ENCODE data around the gene ITPR3.

ITPR3 gene

DNA sequence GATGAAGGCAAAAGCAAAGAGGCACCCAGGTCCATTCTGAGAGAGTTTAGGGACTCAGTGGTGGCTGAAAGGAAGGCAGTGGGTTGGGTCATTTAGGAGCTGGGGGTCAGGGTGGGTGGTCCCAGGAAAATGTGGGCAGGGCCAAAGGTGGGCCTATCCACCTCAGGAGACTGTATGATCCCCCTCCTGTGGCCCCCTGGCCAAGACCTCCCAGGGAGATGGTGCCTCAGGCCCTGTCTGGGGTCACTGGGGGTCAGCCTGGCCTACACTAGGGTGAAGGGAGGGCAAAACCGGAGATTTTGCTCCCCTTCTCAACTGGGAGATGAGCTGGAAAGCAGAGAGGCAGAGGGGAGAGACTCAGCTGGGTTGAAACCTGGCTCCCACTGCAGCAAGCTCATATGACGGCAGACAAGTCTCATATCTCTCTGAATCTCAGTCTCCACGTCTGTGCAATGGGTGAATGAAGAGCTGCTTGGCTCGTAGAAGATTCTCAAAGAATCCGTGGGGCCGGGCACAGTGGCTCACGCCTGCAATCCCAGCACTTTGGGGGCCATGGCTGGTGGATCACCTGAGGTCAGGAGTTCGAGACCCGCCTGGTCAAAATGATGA, 29.6 kb upstream of the ITPR3 start:
- DNase-seq: no peak

DNA sequence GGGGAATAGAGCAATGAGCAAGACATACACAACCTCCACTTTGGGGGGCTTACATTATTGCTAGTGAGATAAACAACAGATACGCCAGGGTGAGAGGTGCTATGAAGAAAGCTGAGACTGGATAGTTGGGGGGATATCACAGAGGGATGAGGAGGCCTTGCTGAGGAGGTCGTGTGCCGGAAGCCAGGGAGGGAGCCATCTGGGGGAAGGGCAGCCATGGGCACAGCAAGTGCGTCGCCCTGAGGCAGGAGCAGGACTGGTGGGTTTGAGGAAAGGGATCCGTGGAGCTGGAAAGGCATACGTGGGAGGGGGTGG, 28.9 kb upstream of the ITPR3 start:
- no peak for DNase-seq

DNA sequence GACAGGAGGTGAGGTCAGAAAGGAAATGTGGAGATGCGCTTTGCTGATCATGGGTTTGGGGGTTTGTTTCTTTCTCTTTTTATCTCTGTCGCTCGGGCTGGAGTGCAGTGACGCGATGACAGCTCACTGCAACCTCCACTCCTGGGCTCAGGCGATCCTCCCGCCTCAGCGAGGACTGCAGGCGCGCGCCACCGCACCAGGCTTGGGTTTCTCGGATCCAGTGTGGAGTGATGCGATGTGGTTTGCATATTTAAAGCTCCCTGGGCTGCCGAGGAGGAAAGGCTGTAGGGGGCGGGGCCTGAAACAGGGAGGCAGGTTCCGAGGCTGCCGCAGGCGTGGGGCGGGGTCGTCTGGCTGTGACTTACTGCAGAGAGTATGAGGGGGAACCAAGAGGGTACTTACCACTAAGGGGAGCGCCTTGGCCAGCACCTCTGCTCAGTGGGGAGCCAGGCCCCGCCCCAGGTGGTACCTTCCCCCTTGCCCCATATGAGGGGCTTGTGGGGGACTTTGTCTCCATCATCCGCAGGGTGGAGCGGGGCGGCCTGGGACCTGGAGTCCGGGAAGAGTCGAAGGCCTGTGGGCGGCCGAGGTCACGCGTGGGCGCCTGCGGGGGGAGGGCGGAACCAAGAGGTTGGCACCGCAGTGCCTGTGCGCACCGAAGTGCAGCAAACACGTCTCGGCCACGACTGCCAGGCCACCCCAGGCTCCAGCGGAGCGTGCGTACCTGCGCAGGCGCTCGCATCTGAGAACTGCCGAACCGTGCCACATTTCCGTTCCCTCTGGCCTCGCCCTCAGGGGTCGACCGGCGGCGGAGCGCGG, 28.3 kb upstream of the ITPR3 start:
- DNase-seq: peak in 4 of 5 experiments; percentile 20 to 69 (median 34)

DNA sequence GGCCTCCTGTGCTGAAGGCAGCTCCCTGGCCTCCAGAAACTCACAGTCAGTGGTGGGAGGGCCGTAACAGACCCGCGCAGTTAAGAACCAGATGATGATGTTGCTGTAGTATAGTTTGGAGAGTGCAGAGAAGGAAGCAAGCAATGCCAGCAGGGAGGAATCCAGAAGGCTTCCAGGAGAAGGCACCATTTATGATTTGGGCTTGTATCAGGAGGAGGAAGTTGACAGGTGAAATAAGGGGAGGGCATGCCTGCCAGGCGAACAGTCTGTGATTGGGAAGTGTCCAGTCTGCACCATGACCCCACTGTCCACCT, 27.8 kb upstream of the ITPR3 start:
- no peak for DNase-seq

DNA sequence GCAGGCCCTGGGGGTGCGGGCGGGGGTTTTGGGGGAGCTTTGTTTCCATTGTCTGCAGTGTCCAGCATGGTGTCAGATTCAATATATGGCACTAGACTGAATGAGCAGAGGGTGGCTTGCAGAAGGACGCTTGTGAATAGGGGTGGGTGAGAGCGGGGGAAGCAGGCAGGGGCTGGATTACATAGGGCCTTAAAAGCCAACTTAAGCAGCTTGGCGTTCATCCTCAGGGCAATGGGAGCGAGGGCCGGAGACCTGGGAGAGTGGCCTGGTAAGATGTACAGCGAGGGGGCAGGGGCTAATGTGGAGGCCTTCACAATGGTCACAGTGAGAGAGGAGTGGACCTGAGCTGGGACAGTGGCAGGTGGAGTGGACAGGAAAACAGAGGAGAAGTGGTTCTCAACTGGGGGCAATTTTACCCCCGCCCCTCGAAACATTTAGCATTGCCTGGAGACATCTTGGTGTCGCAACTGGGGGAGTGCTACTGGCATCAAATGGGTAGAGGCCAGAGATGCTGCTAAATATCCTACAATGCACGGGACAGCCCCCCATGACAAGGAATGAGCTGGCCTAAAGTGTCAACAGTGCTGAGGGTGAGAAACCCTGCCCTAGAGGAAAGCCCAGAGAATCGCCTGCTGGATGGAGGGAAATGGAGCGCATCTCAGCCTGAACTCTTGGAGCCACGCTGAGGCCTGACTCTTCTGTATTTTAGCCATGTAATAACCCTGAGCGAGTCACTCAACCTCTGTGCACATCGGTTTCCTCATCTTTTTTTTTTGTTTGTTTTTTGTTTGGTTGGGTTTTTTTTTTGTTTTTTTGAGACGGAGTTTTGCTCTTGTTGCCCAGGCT, 25.9 kb upstream of the ITPR3 start:
- no peak for DNase-seq

DNA sequence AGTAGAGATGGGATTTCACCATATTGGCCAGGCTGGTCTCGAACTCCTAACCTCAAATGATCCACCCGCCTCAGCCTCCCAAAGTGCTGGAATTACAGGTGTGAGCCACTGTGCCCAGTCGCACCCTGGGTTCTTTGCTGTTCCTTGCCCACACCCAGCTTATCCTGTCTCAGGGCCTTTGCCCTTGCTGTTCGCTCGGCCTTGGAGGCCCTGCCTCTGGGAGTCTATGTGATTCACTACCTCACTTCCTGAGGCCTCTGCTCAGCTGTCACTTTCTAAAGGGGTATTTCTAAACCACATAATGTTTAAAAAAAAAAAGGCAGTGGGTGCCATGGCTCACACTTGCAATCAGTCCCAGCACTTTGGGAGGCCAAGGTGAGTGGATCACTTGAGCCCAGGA, 24.2 kb upstream of the ITPR3 start:
- DNase-seq: peak in 2 of 5 experiments; percentile 29 to 37

DNA sequence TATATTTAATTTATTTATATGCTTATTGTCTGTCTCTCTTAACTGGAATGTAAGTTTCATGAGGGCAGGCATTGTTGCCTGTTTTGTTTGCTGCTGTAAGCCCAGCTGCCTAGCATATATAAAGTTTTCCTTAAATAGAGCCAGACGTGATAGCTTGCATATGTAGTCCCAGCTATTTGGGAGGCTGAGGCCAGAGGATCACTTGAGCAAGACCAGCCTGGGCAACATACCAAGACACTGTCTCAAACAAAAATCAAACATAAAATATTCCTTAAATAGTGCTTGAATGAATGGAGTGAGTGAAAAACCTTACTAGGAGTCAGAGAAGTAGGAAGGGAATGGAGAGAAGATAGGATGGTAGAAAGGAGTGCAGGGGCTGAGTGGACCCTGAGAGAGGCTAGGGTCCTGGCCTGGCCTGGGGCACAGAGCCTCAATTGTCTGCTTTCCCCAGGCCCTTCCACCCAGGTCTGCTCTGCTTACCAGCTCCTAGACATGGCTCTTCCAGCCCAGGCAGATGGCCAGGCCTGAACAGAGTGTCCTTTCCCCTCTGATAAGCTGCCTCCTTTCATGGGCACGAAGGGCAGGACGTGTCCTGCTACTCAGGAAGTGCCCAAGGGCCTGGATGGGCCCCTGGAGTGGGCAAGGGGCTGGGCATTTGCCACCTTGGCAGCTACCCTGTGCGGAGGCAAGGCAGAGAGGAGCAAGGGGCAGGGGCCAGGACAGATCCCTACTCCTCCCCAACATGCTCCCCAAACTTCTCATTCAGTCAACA, 23.4 kb upstream of the ITPR3 start:
- no peak for DNase-seq

DNA sequence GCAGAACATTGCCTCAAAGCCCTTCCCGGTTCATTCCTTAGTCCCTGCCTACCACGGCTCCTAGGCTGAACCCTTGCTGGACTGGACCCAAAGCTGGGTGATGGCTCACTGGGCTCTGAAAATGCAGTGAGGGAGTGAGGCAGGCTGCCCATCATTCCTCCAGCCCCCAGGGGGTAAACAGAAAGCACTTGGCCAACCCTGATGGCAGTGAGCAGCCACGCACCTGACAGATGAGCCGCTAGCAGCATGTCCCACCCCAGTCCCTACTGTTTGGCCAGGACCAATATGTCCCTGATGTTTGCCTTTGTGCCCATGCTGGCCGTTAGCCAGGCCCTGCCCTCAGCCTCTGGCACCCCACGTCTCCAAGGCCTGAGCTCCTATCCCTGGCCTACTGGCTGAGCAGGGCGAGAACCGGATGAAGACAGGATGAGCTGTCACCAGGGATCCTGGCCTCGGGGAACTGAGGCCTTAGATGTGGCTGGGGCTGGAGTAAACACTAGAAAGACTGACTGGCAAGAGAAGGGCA, 21.6 kb upstream of the ITPR3 start:
- no peak for DNase-seq

DNA sequence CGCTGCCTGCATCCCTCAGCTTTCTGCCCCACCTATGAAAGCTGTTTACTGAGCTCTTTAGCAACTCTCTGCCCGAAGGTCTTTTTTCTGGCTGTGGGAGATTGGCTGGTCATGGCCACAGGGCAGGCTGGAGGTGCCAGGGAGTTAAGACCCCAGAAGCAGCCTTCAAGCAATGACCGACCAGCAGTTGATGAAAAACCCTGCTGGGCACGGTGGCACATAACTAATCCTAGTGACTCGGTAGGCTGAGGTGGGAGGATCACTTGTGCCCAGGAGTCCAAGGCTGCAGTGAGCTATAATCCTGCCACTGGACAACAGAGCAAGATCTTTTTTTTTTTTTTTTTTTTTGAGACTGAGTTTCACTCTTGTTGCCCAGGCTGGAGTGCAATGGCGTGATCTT, 20.4 kb upstream of the ITPR3 start:
- no peak for DNase-seq

DNA sequence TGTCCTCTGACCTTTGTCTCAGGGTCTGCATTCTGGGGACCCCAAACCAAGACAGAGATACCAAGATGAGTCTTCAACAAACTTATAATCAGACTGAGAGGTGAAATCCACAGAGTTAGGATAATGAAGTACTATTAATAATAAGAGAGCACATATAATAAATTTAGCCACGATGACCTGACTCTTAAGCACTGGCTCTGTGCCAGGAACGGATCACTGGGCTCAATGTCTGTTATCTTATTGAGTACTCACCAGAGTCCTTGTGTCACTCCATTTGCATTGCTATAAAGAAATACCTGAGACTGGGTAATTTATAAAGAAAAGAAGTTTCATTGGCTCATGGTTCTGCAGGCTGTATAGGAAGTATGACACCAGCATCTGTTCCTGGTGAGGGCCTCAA, 18.9 kb upstream of the ITPR3 start:
- DNase-seq: no peak

DNA sequence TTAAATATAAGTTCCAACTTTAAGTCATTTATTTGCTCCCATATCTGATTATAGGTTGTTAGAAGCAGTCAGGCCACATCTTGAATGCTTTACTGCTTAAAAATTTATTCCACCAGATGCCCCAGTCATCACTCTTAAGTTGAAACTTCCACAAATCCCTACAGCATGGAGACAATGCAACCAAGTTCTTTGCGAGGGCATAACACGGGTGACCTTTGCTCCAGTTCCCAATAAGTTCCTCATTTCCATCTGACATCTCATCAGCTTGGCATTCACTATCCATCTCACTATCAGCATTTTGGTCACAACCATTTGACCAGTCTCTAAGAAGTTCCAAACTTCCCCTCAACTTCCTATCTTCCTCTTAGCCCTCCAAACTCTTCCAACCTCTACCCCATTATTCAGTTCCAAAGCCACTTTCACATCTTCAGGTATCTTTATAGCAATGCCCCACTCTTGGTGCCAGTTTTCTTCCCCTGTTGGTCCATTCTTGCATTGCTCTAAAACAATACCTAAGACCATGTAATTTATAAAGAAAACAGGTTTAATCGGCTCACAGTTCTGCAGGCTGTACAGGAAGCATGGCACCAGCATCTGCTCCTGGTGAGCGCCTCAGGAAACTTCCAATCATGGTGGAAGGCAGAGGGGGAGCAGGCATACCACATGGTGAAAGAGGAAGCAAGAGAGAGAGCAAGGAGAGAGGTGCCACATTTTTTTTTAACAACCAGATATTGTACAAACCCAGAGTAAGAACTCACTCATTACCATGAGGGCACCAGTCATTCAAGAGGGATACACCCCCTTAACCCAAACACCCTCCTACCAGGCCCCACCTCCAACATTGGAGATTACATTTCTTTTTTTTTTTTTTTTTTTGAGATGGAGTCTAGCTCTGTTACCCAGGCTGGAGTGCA, 15.9 kb upstream of the ITPR3 start:
- no peak for DNase-seq

DNA sequence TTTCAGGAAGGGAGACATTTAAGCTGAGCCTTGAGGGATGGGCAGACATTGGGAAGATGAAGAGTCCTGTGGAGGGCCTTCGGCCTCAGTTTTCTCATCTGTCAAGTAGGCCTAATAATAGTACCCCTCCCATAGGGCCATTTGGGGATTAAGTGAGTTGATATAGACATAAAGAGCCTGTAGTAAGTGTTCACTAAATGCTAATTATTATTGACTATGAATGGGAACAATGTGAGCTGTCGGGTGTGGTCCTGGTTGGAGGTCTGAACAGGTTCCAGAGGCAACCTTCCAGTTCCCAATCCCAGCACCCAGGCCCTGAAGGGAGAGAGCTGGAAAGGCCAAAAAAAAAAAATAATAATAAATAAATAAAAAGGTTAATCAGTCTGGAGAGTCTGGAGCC, 14.5 kb upstream of the ITPR3 start:
- no peak for DNase-seq

DNA sequence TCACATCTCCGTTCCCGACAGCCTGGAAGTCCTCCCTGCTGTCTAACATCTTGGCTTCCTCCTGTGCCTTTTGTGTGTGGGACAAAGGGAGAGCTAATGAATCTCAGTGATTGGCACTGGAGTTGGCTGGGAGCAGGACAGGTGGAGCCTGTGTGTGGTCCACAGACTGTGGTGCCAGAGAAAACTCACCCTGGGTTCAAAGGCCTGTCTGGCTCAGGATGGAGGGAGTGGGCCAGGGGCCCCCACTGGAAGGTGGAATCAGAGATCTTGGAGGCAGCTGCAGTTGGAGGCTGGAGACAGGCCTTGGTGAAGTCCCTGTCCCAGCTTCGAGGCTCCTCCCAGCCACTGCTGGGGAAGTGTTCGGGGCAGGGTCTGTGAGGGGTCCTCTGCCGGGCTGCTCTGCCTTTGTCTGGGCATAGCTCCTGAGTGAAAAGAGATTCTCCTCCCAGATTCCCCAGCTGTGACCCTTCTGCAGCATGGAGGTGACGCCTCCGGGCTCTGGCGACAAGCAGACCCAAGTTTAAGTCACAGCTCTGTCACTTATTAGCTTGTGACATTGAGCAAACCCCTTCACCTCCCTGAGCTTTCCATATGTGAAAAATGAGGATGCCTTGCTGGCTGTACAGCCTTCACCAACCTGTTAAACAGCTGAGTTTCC, 13.9 kb upstream of the ITPR3 start:
- no peak for DNase-seq

DNA sequence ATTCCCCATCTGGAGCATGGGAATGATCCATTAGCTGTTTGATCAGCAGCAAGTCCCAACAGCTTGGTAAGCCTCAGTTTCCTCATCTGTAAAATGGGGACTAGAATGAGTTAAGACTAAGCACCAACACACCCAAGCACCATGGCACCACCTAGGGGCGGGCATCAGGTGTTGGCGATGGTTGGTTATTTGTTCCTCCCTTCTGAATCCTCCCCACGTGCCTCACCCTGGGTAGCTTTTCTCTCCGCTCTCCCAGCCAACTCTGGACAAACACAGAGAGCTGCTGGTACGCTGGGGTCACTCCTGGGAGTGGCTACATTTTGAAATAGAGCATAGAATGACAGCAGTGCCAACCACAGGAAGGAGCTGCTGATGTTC, 13.3 kb upstream of the ITPR3 start:
- peak in 3 of 5 experiments; percentile 16 to 74 (median 27) for DNase-seq

DNA sequence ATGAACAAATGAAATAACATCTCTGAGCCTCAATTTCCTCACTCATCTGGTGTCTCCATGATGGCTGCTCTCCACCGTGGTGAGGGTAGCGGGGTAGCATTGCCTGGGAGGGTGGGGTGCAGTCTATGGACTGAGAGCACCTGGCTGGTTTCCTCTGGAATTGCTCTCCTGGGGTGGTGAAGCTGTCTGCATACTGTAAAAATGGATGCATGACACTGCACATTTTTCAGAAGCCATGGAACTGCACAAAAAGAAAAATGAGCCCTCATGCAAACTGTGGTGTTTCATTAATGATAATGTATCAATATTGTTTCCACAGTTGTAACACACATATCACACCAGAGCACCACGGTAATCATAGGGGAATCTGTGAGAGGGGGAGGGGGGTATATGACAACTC, 12.1 kb upstream of the ITPR3 start:
- no peak for DNase-seq

DNA sequence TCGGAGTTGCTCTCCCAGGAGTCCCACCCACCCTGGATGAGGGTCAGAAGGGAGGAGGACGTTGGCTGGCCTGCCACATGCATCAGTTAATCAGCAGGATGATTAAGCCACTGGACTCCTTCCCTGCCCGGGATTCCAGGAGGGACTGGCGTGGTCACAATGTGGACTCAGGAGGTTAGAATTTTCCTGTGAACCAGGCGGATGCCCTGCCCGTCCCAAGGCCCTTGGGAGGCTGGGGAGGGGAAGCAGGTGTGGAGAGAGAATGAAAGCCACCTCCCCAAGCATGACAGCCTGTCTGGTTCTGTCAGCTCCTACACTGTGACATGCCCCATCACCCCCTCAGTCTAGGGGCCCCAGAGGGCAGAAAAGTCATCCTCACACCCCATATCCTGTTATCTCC, 11.6 kb upstream of the ITPR3 start:
- DNase-seq: no peak

DNA sequence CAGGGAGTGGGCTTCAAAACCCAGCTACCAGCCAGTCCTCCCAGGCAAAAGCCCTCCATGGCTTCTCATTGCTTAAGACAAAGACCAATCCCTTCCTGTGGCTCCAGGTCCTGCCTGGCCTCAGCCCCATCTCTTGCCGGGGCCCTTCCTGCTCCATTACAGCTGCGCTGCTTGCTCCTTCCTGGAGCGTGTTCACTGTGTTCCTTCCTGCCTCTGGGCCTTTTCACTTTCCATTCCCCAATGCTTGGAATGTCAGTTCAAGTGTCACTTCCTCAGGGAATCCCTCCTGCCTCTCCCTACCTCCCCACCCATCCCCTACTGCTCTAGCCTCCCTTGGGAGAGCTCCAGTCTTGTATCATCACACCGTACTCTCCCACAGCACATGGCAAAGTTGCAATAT, 11.1 kb upstream of the ITPR3 start:
- no peak for DNase-seq

DNA sequence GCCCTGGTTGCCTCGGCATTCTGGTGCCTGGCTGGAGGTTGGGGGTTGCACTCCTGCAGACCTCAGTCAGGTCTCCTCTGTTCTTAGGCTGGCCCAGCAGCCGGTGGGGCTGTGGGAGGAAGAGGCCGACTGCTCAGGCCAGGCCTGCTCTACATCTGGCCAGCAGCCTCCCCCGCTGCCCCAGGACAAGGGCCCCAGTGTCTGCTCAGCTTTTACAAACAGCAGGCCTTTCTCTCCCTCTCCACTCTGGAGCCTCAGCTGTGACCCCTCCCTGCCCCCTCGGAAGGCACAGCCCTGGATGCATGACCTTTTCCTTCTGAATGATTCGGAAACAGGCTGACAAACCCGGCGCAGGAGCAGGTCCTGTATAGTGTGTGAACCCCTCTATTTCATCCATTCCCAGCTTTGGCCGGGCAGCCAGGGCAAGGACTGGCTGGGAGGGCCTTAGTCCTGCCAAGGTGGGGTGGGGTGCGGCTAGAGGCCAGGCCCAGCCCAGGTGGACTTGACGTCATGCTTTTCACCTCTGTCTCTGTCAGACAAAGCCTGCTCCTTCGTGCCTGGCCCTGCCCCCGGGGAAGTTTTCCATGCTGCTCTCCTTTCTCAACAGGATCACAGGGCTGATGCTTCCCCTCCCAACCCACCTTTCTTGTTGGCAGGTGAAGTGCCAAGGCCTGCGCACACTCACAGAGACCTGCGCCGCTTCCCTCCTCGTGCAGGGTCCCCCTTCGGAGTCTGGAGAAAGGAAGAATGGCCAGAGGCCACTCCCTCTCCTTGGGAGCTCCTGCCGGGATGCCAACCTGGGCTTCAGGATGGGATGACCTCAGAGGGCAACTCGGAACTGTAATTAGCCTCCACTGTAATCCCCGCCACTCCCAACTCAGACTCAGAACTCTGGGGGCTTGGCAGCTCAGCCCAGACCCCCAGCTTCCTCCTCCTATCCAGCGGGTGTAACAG, 10.1 kb upstream of the ITPR3 start:
- no peak for DNase-seq

DNA sequence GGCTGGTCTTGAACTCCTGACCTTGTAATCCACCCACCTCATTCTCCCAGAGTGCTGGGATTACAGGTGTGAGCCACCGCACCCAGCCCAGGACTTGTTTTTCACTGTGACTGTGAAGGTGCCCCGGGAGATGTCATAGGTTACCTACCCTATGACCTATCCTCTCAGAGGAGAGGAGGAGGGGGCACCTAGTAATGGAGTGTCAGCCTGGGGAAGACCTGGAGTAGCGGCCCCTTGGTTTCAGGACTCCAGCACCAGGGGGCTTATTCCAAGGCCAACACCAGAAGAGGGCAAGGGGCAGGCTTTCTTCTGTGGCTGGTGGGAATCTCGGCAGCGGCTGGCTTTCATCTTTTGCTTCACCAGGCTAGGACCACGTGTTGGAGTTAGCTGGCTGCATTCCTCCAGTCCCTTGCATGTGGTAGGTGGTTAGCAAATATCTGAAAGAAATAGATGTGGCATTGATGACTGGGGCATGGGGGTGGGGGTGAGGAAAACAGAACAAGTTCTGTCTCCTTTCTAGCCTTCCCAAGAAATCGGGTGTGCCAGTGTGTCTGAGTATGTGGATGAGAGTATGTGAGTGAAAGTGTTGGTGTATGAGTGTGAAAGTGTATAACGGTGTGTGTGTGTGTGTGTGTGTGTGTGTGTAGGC, 7.9 kb upstream of the ITPR3 start:
- no peak for DNase-seq

DNA sequence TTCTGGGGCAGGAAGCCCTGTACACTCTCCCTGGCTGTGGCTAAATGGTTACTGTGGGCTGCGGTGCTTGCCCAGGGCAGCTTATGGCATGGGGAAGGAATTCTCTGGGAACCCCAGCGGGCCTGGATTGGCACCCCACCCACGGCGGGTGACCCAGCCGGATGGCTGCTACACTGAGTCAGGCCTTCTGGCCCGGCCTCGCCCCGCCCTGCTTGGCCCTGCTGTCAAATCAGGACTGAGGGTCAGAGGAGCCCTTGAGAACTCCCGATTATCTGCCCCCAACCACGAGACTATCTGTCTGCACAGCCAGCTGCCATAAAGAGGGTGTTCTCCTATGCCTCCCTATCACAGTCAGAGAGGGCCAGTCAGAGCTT, 7.3 kb upstream of the ITPR3 start:
- DNase-seq: no peak
